IPS-NIHi11 (cell line): ENCODE results near the gene DRG2.

ENCODE experiments used
- DNase-seq: peaks from one replicate; pipeline ENCODE4 v3.0.0; 2012; ENCODE audit warnings: mixed read lengths, low spot score

The DRG2 gene

GRCh38 chr17:18117982-18118975 lies 30.5 kb downstream of the DRG2 start:
- DNase-seq: no peak

- DNase-seq: no peak
These were observed 31.5 kb downstream of the DRG2 start for GRCh38 chr17:18119166-18119745.

GRCh38 chr17:18119938-18120337 lies 32.2 kb downstream of the DRG2 start:
- DNase-seq: no peak

GRCh38 chr17:18120461-18121017 lies 32.8 kb downstream of the DRG2 start:
- no peak for DNase-seq

- DNase-seq: no peak
These were observed 33.6 kb downstream of the DRG2 start for GRCh38 chr17:18121144-18121910.

GRCh38 chr17:18122990-18123753 lies 35.4 kb downstream of the DRG2 start:
- DNase-seq: no peak

GRCh38 chr17:18124345-18125126 lies 36.8 kb downstream of the DRG2 start:
- DNase-seq: no peak

GRCh38 chr17:18129041-18129502 lies 41.3 kb downstream of the DRG2 start:
- peak; percentile 66 for DNase-seq

GRCh38 chr17:18132711-18133110 lies 45.0 kb downstream of the DRG2 start:
- no peak for DNase-seq

GRCh38 chr17:18136357-18136756 lies 48.6 kb downstream of the DRG2 start:
- DNase-seq: no peak

- no peak for DNase-seq
These were observed 50.5 kb downstream of the DRG2 start for GRCh38 chr17:18138065-18138749.

- DNase-seq: no peak
These were observed 51.3 kb downstream of the DRG2 start for GRCh38 chr17:18139092-18139491.

- DNase-seq: no peak
These were observed 51.8 kb downstream of the DRG2 start for GRCh38 chr17:18139498-18139897.

- peak; percentile 50 for DNase-seq
These were observed 52.2 kb downstream of the DRG2 start for GRCh38 chr17:18139949-18140348.

GRCh38 chr17:18140648-18141047 lies 52.9 kb downstream of the DRG2 start:
- DNase-seq: no peak

- DNase-seq: peak; percentile 52
These were observed 53.6 kb downstream of the DRG2 start for GRCh38 chr17:18141210-18141803.

- no peak for DNase-seq
These were observed 54.7 kb downstream of the DRG2 start for GRCh38 chr17:18142417-18142816.

GRCh38 chr17:18143044-18143936 lies 55.5 kb downstream of the DRG2 start:
- DNase-seq: peak; percentile 64
